ENCODE data around the gene TECPR2.

TECPR2 gene

GRCh38 chr14:102442241-102443211 is 79.8 kb downstream of the TECPR2 start:
- Mint-ChIP-seq H3K4me3 (no peak overlapping the region), H3K27me3 (no peaks in the 10 kb centered on the region), H3K9me3 (no peaks in the 10 kb centered on the region), H3K36me3 (ENCODE audit: low read depth) (peaks cover 9% of the 10 kb centered on the region), H3K27ac (no peak overlapping the region), H3K4me1 (peaks cover 2% of the 10 kb centered on the region)
- DNase-seq: no peak
- no peak for ATAC-seq

GRCh38 chr14:102445066-102445465 is 82.3 kb downstream of the TECPR2 start:
- Mint-ChIP-seq H3K27ac (no peak overlapping the region), H3K36me3 (ENCODE audit: low read depth) (peaks cover 14% of the 10 kb centered on the region), H3K27me3 (no peaks in the 10 kb centered on the region), H3K4me3 (no peak overlapping the region), H3K9me3 (no peaks in the 10 kb centered on the region), H3K4me1 (no peaks in the 10 kb centered on the region)
- ATAC-seq (no peak), DNase-seq (no peak)

- ATAC-seq (no peak), DNase-seq (no peak)
- no peak overlapping the region for H3K27ac Mint-ChIP-seq
- peaks cover 13% of the 10 kb centered on the region for H3K36me3 Mint-ChIP-seq (ENCODE audit: low read depth)
- no peaks in the 10 kb centered on the region for H3K9me3 Mint-ChIP-seq
- H3K4me3 Mint-ChIP-seq: no peak overlapping the region
- H3K4me1 Mint-ChIP-seq: no peaks in the 10 kb centered on the region
- H3K27me3 Mint-ChIP-seq: no peaks in the 10 kb centered on the region
Measured at GRCh38 chr14:102445641-102446040, 82.9 kb downstream of the TECPR2 start.

GRCh38 chr14:102450206-102451063 is 87.7 kb downstream of the TECPR2 start:
- H3K36me3 Mint-ChIP-seq (ENCODE audit: low read depth): peaks cover 7% of the 10 kb centered on the region
- H3K27me3 Mint-ChIP-seq: no peaks in the 10 kb centered on the region
- H3K4me3 Mint-ChIP-seq: no peak overlapping the region
- no peak overlapping the region for H3K27ac Mint-ChIP-seq
- H3K9me3 Mint-ChIP-seq: no peaks in the 10 kb centered on the region
- DNase-seq (no peak), ATAC-seq (no peak)
- H3K4me1 Mint-ChIP-seq: no peaks in the 10 kb centered on the region

- no peak overlapping the region for H3K27ac Mint-ChIP-seq
- DNase-seq (no peak), ATAC-seq (no peak)
- H3K9me3 Mint-ChIP-seq: no peaks in the 10 kb centered on the region
- no peaks in the 10 kb centered on the region for H3K4me1 Mint-ChIP-seq
- H3K36me3 Mint-ChIP-seq (ENCODE audit: low read depth): peaks cover 7% of the 10 kb centered on the region
- H3K4me3 Mint-ChIP-seq: no peak overlapping the region
- no peaks in the 10 kb centered on the region for H3K27me3 Mint-ChIP-seq
Measured at GRCh38 chr14:102451064-102451352, 88.3 kb downstream of the TECPR2 start.

GRCh38 chr14:102452302-102452701 is 89.6 kb downstream of the TECPR2 start:
- H3K4me3 Mint-ChIP-seq: no peak overlapping the region
- no peaks in the 10 kb centered on the region for H3K4me1 Mint-ChIP-seq
- H3K27me3 Mint-ChIP-seq: no peaks in the 10 kb centered on the region
- H3K9me3 Mint-ChIP-seq: no peaks in the 10 kb centered on the region
- DNase-seq (no peak), ATAC-seq (no peak)
- H3K36me3 Mint-ChIP-seq (ENCODE audit: low read depth): peaks cover 5% of the 10 kb centered on the region
- H3K27ac Mint-ChIP-seq: no peak overlapping the region

- Mint-ChIP-seq H3K27me3 (no peaks in the 10 kb centered on the region), H3K36me3 (ENCODE audit: low read depth) (peaks cover 5% of the 10 kb centered on the region), H3K27ac (no peak overlapping the region), H3K9me3 (no peaks in the 10 kb centered on the region), H3K4me3 (no peak overlapping the region), H3K4me1 (no peaks in the 10 kb centered on the region)
- no peak for DNase-seq
- no peak for ATAC-seq
Measured at GRCh38 chr14:102454711-102455110, 92.0 kb downstream of the TECPR2 start.

- no peaks in the 10 kb centered on the region for H3K9me3 Mint-ChIP-seq
- peaks cover 5% of the 10 kb centered on the region for H3K4me1 Mint-ChIP-seq
- H3K27ac Mint-ChIP-seq: no peak overlapping the region
- peaks cover 3% of the 10 kb centered on the region for H3K36me3 Mint-ChIP-seq (ENCODE audit: low read depth)
- ATAC-seq (no peak), DNase-seq (no peak)
- H3K27me3 Mint-ChIP-seq: no peaks in the 10 kb centered on the region
- H3K4me3 Mint-ChIP-seq: no peak overlapping the region
Measured at GRCh38 chr14:102457509-102457908, 94.8 kb downstream of the TECPR2 start.

- Mint-ChIP-seq H3K9me3 (no peaks in the 10 kb centered on the region), H3K4me3 (no peak overlapping the region), H3K27ac (no peak overlapping the region), H3K36me3 (ENCODE audit: low read depth) (peaks cover 12% of the 10 kb centered on the region), H3K27me3 (no peaks in the 10 kb centered on the region), H3K4me1 (peaks cover 5% of the 10 kb centered on the region)
- ATAC-seq (no peak), DNase-seq (no peak)
Measured at GRCh38 chr14:102461490-102462338, 99.0 kb downstream of the TECPR2 start.

- H3K4me1 Mint-ChIP-seq: peaks cover 5% of the 10 kb centered on the region
- no peak for DNase-seq
- no peak for ATAC-seq
- no peaks in the 10 kb centered on the region for H3K27me3 Mint-ChIP-seq
- peak overlapping the region; percentile 20 for H3K27ac Mint-ChIP-seq
- no peaks in the 10 kb centered on the region for H3K9me3 Mint-ChIP-seq
- H3K36me3 Mint-ChIP-seq (ENCODE audit: low read depth): peaks cover 14% of the 10 kb centered on the region
- H3K4me3 Mint-ChIP-seq: no peak overlapping the region
Measured at GRCh38 chr14:102462391-102462790, 99.7 kb downstream of the TECPR2 start.

GRCh38 chr14:102464006-102464405 is 101.3 kb downstream of the TECPR2 start:
- H3K9me3 Mint-ChIP-seq: no peaks in the 10 kb centered on the region
- no peaks in the 10 kb centered on the region for H3K27me3 Mint-ChIP-seq
- H3K27ac Mint-ChIP-seq: no peak overlapping the region
- peaks cover 19% of the 10 kb centered on the region for H3K36me3 Mint-ChIP-seq (ENCODE audit: low read depth)
- H3K4me1 Mint-ChIP-seq: peaks cover 5% of the 10 kb centered on the region
- no peak for ATAC-seq
- no peak for DNase-seq
- no peak overlapping the region for H3K4me3 Mint-ChIP-seq

- DNase-seq (no peak), ATAC-seq (no peak)
- Mint-ChIP-seq H3K9me3 (no peaks in the 10 kb centered on the region), H3K4me3 (no peak overlapping the region), H3K4me1 (peaks cover 5% of the 10 kb centered on the region), H3K27me3 (no peaks in the 10 kb centered on the region), H3K27ac (no peak overlapping the region), H3K36me3 (ENCODE audit: low read depth) (peaks cover 22% of the 10 kb centered on the region)
Measured at GRCh38 chr14:102464846-102465341, 102.2 kb downstream of the TECPR2 start.

GRCh38 chr14:102469261-102469660 is 106.5 kb downstream of the TECPR2 start:
- H3K4me3 Mint-ChIP-seq: no peak overlapping the region
- no peaks in the 10 kb centered on the region for H3K4me1 Mint-ChIP-seq
- no peak for ATAC-seq
- no peaks in the 10 kb centered on the region for H3K27me3 Mint-ChIP-seq
- no peak overlapping the region for H3K27ac Mint-ChIP-seq
- H3K36me3 Mint-ChIP-seq (ENCODE audit: low read depth): peaks cover 24% of the 10 kb centered on the region
- DNase-seq: no peak
- H3K9me3 Mint-ChIP-seq: no peaks in the 10 kb centered on the region

Measured in activated naive CD8-positive, alpha-beta T cell treated with anti-CD3 and anti-CD28 coated beads, Interleukin-2, amount 50 U/mL, for 24 hours (primary cell).